Osteoblast (primary cell): Measurements from ENCODE around the gene WRNIP1. TPM values are rescaled to one million over a fixed set of nuclear protein-coding genes. Genes with fewer than 3 reads are reported as not detected.

Experiments used
- DNase-seq: peaks from one replicate; pipeline ENCODE4 v3.0.0; 2011; ENCODE audit warnings: low spot score, mixed read lengths; ENCODE audit not compliant: insufficient read length; ENCODE audit errors: missing footprints
- H2AFZ ChIP-seq: 2 replicates; pipeline ENCODE4 v1.6.0; 2011; ENCODE audit warnings: mild to moderate bottlenecking, low read length
- H3K27ac ChIP-seq: 2 replicates; pipeline ENCODE4 v1.5.1; 2011; ENCODE audit warnings: mild to moderate bottlenecking, low read depth, low read length, moderate library complexity
- H3K27me3 ChIP-seq: 2 replicates; pipeline ENCODE4 v1.6.0; 2012; ENCODE audit warnings: mild to moderate bottlenecking, control low read depth, inconsistent platforms, low read length, moderate library complexity; ENCODE audit not compliant: insufficient read depth
- H3K36me3 ChIP-seq: 2 replicates; pipeline ENCODE4 v1.5.1; 2011; ENCODE audit warnings: mild to moderate bottlenecking, low read length, control low read depth, moderate library complexity; ENCODE audit not compliant: insufficient read depth
- H3K4me1 ChIP-seq: 2 replicates; pipeline ENCODE4 v1.5.1; 2011; ENCODE audit warnings: mild to moderate bottlenecking, low read length, control low read depth, moderate library complexity; ENCODE audit not compliant: insufficient read depth
- H3K4me2 ChIP-seq: 2 replicates; pipeline ENCODE4 v1.6.0; 2011; ENCODE audit warnings: mild to moderate bottlenecking, low read length; ENCODE audit not compliant: insufficient read depth
- H3K4me3 ChIP-seq: fragments of 200-600 bp; sonication (generic); 3 replicates; pipeline ENCODE4 v1.5.1; 2012; ENCODE audit warnings: mild to moderate bottlenecking, low read length, inconsistent platforms; ENCODE audit not compliant: insufficient read depth
- H3K79me2 ChIP-seq: 2 replicates; pipeline ENCODE4 v1.6.0; 2012; ENCODE audit warnings: mild to moderate bottlenecking, low read length, control low read depth, inconsistent platforms; ENCODE audit not compliant: insufficient read depth
- H3K9me3 ChIP-seq: 2 replicates; pipeline ENCODE4 v1.5.1; 2011; ENCODE audit warnings: low read depth, low read length, control low read depth
- H4K20me1 ChIP-seq: 2 replicates; pipeline ENCODE4 v1.6.0; 2012; ENCODE audit warnings: mild to moderate bottlenecking, low read length, control low read depth; ENCODE audit not compliant: insufficient read depth
- CTCF ChIP-seq: IDR thresholded peaks from 2 replicates; pipeline ENCODE4 v1.5.1; 2011; ENCODE audit warnings: mild to moderate bottlenecking, low read depth, low read length, moderate library complexity; ENCODE audit errors: extremely low read depth
- total RNA-seq: library from RNA; depleted of rRNA; stranded (reverse); fragments of >200 nt; gene quantifications from 2 replicates; pipeline ENCODE4 v1.2.3, GENCODE V29; 2012

Gene WRNIP1
- total RNA-seq, 1 donor: 25.3 TPM

GRCh38 chr6:2784061-2784460 is 18.9 kb downstream of the WRNIP1 start:
- H3K36me3 ChIP-seq: peaks cover 40% of the 10 kb centered on the region
- no peak overlapping the region for H3K4me2 ChIP-seq
- H4K20me1 ChIP-seq: peaks cover 8% of the 10 kb centered on the region
- no peak overlapping the region for H2AFZ ChIP-seq
- H3K79me2 ChIP-seq: peaks cover 64% of the 10 kb centered on the region
- peaks cover 3% of the 10 kb centered on the region for H3K4me1 ChIP-seq
- H3K27me3 ChIP-seq: no peaks in the 10 kb centered on the region
- DNase-seq: no peak
- no peak overlapping the region for H3K27ac ChIP-seq
- no peaks in the 10 kb centered on the region for H3K9me3 ChIP-seq
- H3K4me3 ChIP-seq: no peak overlapping the region
- TF ChIP-seq CTCF: no peak

GRCh38 chr6:2784930-2785329 is 19.7 kb downstream of the WRNIP1 start:
- H4K20me1 ChIP-seq: peaks cover 6% of the 10 kb centered on the region
- DNase-seq: no peak
- TF ChIP-seq CTCF: no peak
- peaks cover 12% of the 10 kb centered on the region for H3K4me1 ChIP-seq
- no peaks in the 10 kb centered on the region for H3K27me3 ChIP-seq
- H3K4me3 ChIP-seq: no peak overlapping the region
- H3K27ac ChIP-seq: no peak overlapping the region
- peaks cover 58% of the 10 kb centered on the region for H3K79me2 ChIP-seq
- H3K4me2 ChIP-seq: no peak overlapping the region
- H3K9me3 ChIP-seq: no peaks in the 10 kb centered on the region
- H2AFZ ChIP-seq: no peak overlapping the region
- peaks cover 32% of the 10 kb centered on the region for H3K36me3 ChIP-seq

- peaks cover 48% of the 10 kb centered on the region for H3K79me2 ChIP-seq
- peaks cover 25% of the 10 kb centered on the region for H3K36me3 ChIP-seq
- no peak overlapping the region for H2AFZ ChIP-seq
- no peak for TF ChIP-seq CTCF
- no peak overlapping the region for H3K4me2 ChIP-seq
- H3K4me1 ChIP-seq: peaks cover 24% of the 10 kb centered on the region
- no peak overlapping the region for H3K27ac ChIP-seq
- H3K9me3 ChIP-seq: no peaks in the 10 kb centered on the region
- no peak overlapping the region for H3K4me3 ChIP-seq
- DNase-seq: no peak
- H4K20me1 ChIP-seq: peaks cover 4% of the 10 kb centered on the region
- H3K27me3 ChIP-seq: no peaks in the 10 kb centered on the region
Measured at GRCh38 chr6:2786269-2786668, 21.1 kb downstream of the WRNIP1 start.

- Histone ChIP-seq H3K36me3 (peaks cover 5% of the 10 kb centered on the region), H3K4me1 (peaks cover 31% of the 10 kb centered on the region), H3K79me2 (peaks cover 16% of the 10 kb centered on the region), H3K27me3 (no peaks in the 10 kb centered on the region), H4K20me1 (no peaks in the 10 kb centered on the region), H3K4me2 (peak overlapping the region; percentile 52), H2AFZ (peak overlapping the region; percentile 45), H3K27ac (peak overlapping the region; percentile 91), H3K9me3 (no peaks in the 10 kb centered on the region), H3K4me3 (peak overlapping the region; percentile 40)
- DNase-seq: peak; percentile 97
- peak; percentile 95 for TF ChIP-seq CTCF
Measured at GRCh38 chr6:2790588-2791449, 25.6 kb downstream of the WRNIP1 start.
